ENCODE measurements around the gene HNRNPA0. TPM values are rescaled to one million over a fixed set of nuclear protein-coding genes. Genes with fewer than 3 reads are reported as not detected.

Gene HNRNPA0
- polyA plus RNA-seq, 3 donors: 13.2 to 32.3 (median 29.6) TPM

GRCh38 chr5:137703565-137703964 lies 50.6 kb downstream of the HNRNPA0 start:
- H3K27ac ChIP-seq (ENCODE audit: low read depth, low read length): no peak overlapping the region
- WGBS, 3 donors: 90 to 96% (median 95%) methylated on average over 5 of the region's 5 CpGs

DNA sequence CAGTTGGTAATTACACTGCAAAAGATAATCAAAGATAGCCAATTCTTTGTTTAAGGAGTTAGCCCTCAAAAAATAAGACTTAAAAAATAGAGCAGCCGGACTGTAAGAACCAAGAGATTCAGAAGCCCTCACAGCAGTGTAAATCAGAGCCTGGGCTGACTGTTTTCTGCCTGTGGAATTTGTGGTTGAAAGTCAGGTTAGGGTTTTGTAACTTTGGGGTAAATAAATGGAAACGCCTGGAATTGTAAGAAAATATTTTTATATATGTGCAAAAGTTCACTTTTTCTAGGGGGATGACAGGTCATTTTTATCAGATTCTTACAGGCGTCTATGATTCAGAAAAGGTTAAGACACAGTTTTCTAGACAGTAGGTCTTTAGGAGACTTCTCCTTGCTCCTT lies 53.9 kb downstream of the HNRNPA0 start:
- 68 to 88% (median 72%) methylated on average over 3 of the region's 3 CpGs for WGBS, 3 donors
- no peak overlapping the region for H3K27ac ChIP-seq (ENCODE audit: low read depth, low read length)

GRCh38 chr5:137699336-137700281 lies 54.6 kb downstream of the HNRNPA0 start:
- H3K27ac ChIP-seq (ENCODE audit: low read depth, low read length): no peak overlapping the region
- 41 to 66% (median 49%) methylated on average over 9 of the region's 9 CpGs for WGBS, 3 donors

- 19 to 33% (median 22%) methylated on average over 1 of the region's 1 CpG for WGBS, 3 donors
- H3K27ac ChIP-seq (ENCODE audit: low read depth, low read length): no peak overlapping the region
Observed at GRCh38 chr5:137696481-137696880, 57.7 kb downstream of the HNRNPA0 start.

DNA sequence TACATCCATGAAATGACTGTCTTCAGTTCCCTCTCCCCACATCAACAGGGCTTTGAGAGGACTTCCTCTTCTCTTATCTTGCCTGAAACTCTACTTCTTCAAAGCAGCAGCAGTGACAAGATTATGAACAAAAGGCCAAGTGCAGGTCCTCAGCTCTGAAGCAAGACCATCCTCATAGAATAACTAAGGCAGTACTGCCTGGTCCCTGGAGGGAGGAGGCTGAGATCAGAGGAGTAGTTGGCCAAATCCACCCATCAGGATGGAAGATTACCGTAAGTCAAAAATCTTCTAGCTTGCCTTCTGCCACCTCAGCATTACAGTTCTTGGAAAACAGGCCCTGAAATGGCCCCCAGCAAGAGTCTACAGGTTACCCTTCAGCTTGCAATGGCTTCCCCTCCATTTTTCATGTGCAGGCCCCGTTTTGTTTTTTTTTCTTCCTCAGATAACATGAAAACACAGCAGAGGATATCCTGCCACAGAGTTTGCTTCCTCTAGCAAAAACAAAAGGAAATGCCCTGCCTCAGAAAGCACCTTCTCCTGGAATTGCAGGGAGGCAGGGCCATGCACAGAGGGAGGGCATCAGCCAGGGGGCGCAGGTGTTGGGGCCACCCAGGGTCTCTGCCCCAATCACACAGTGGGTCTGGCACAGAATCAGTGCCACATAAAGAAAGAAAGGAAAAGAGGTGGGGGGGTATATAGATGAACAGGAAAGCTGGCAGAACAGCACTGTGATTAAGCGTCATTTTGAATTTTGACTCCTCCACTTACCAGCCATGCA lies 58.3 kb downstream of the HNRNPA0 start:
- WGBS, 3 donors: 42 to 81% (median 44%) methylated on average over 4 of the region's 4 CpGs
- H3K27ac ChIP-seq (ENCODE audit: low read depth, low read length): no peak overlapping the region

Other genes starting within 250 kb of the HNRNPA0 start
- gene KLHL3, start 18.3 kb downstream of the HNRNPA0 start, polyA plus RNA-seq: 1 to 10 TPM in 2 of 3 donors, under 1 TPM in 1; 0.90 to 3.3 (median 1.7) TPM
- gene MYOT, start 113.5 kb upstream of the HNRNPA0 start, polyA plus RNA-seq: under 1 TPM; 0.45 to 0.98 (median 0.55) TPM
- gene PKD2L2, start 135.1 kb upstream of the HNRNPA0 start, polyA plus RNA-seq: under 1 TPM in 1 of 3 donors, not detected in 2; 0.06 TPM

All from adipose tissue (tissue), 3 donors.